H1 (cell line): ENCODE results near the gene B4GALNT1. TPM values are rescaled to one million over a fixed set of nuclear protein-coding genes. Genes with fewer than 3 reads are reported as not detected.

Source experiments
- CTCF ChIA-PET: fragments of 300-600 bp; sonication (Branson Sonifier 250); formaldehyde crosslinking; loops from one replicate; lab custom pipeline; 2021; ENCODE audit not compliant: partially characterized antibody; lab: Charles Lee
- POLR2A ChIA-PET: fragments of 300-600 bp; sonication (Branson Sonifier 250); formaldehyde crosslinking; loops from one replicate; lab custom pipeline; 2021; ENCODE audit warnings: inconsistent platforms; ENCODE audit not compliant: partially characterized antibody; lab: Charles Lee
- DNase-seq, 2 experiments: peaks; one replicate each; pipeline versions ENCODE4 v3.0.0 to v3.0.0-alpha.2; 2010 to 2022; ENCODE audit warnings: low spot score in 2 of 2, low read depth in 1 of 2, mixed read lengths in 1 of 2
- FAIRE-seq: peaks from 2 replicates; lab custom pipeline; 2011; peaks lifted over from hg19 to GRCh38; lab: Jason Lieb, UNC
- H2AFZ ChIP-seq: 2 replicates; pipeline ENCODE4 v1.8.1; 2012; ENCODE audit warnings: low read length, inconsistent platforms
- H2AK5ac ChIP-seq: 2 replicates; pipeline ENCODE4 v1.6.1; 2013; ENCODE audit warnings: low read depth, low read length
- H2BK120ac ChIP-seq: replicated peaks from 2 replicates; pipeline ENCODE3; 2013; ENCODE audit warnings: low read depth, low read length, inconsistent platforms
- H2BK12ac ChIP-seq: 2 replicates; pipeline ENCODE4 v1.6.1; 2013; ENCODE audit warnings: low read depth, low read length
- H2BK15ac ChIP-seq: 2 replicates; pipeline ENCODE4 v1.6.1; 2013; ENCODE audit warnings: low read length
- H2BK20ac ChIP-seq: 2 replicates; pipeline ENCODE4 v1.6.1; 2013; ENCODE audit warnings: low read length
- H2BK5ac ChIP-seq: 2 replicates; pipeline ENCODE4 v1.6.1; 2013; ENCODE audit warnings: low read depth, low read length
- H3K14ac ChIP-seq: 2 replicates; pipeline ENCODE4 v1.6.1; 2013; ENCODE audit warnings: inconsistent platforms; ENCODE audit not compliant: insufficient read length
- H3K18ac ChIP-seq: 2 replicates; pipeline ENCODE4 v1.6.1; 2013; ENCODE audit warnings: low read length; ENCODE audit errors: extremely low read depth
- H3K23ac ChIP-seq: 2 replicates; pipeline ENCODE4 v1.6.1; 2013; ENCODE audit warnings: inconsistent platforms; ENCODE audit not compliant: insufficient read length
- H3K23me2 ChIP-seq: 2 replicates; pipeline ENCODE4 v1.6.1; 2013; ENCODE audit warnings: low read depth, low read length
- H3K27ac ChIP-seq: 2 replicates; pipeline ENCODE4 v1.6.1; 2011; ENCODE audit warnings: low read depth, low read length, inconsistent platforms
- H3K27me3 ChIP-seq, 4 experiments: replicated peaks in 1 of 4; 1 replicate in 1 of 4; 2 replicates in 3 of 4; pipeline versions ENCODE4 v1.6.1 to v1.8.1; 2011 to 2013; ENCODE audit warnings: low read length in 3 of 4, mild to moderate bottlenecking in 3 of 4, inconsistent platforms in 2 of 4, mixed read lengths in 2 of 4, moderate library complexity in 1 of 4; ENCODE audit not compliant: control insufficient read depth in 3 of 4, insufficient read depth in 3 of 4; ENCODE audit errors: extremely low read depth in 1 of 4
- H3K36me3 ChIP-seq, 4 experiments: 2 replicates each; pipeline versions ENCODE4 v1.6.1 to v1.8.1; 2011 to 2013; ENCODE audit warnings: mild to moderate bottlenecking in 4 of 4, low read length in 3 of 4, moderate library complexity in 2 of 4, control low read depth in 1 of 4, inconsistent platforms in 1 of 4; ENCODE audit not compliant: insufficient read depth in 4 of 4, control insufficient read depth in 2 of 4
- H3K4ac ChIP-seq: replicated peaks from 2 replicates; pipeline ENCODE3; 2013; ENCODE audit warnings: low read length, low read depth, mixed read lengths, inconsistent platforms; ENCODE audit not compliant: insufficient read length
- H3K4me1 ChIP-seq, 4 experiments: replicated peaks in 1 of 4; 1 replicate in 1 of 4; 2 replicates in 3 of 4; pipeline versions ENCODE4 v1.6.1 to v1.8.1; 2011 to 2013; ENCODE audit warnings: low read length in 3 of 4, inconsistent platforms in 2 of 4, mixed read lengths in 1 of 4; ENCODE audit not compliant: insufficient read depth in 4 of 4, control insufficient read depth in 3 of 4
- H3K4me2 ChIP-seq, 2 experiments: 2 replicates each; pipeline versions ENCODE4 v1.6.1 to v1.8.1; 2011 to 2013; ENCODE audit warnings: low read depth in 2 of 2, low read length in 2 of 2, control low read depth in 1 of 2, inconsistent platforms in 1 of 2, mild to moderate bottlenecking in 1 of 2; ENCODE audit not compliant: insufficient read depth in 1 of 2
- H3K4me3 ChIP-seq, 4 experiments: fragments of 200-600, 300-600 bp in 1 of 4; sonication (generic), shearing (Covaris generic), sonication (Bioruptor Twin) in 1 of 4; 2 replicates each; pipeline versions ENCODE4 v1.5.1 to v1.8.1; 2011 to 2016; ENCODE audit warnings: low read length in 4 of 4, low read depth in 3 of 4, control low read depth in 2 of 4, inconsistent platforms in 2 of 4, mild to moderate bottlenecking in 2 of 4, mixed read lengths in 1 of 4, moderate library complexity in 1 of 4; ENCODE audit not compliant: insufficient read depth in 2 of 4; ENCODE audit errors: extremely low read depth in 1 of 4
- H3K56ac ChIP-seq: replicated peaks from 2 replicates; pipeline ENCODE3; 2013; ENCODE audit warnings: low read depth, mild to moderate bottlenecking, mixed read lengths, low read length, inconsistent platforms; ENCODE audit not compliant: insufficient read length
- H3K79me1 ChIP-seq: 2 replicates; pipeline ENCODE4 v1.6.1; 2013; ENCODE audit warnings: low read depth, low read length, control low read depth
- H3K79me2 ChIP-seq, 2 experiments: 2 replicates each; pipeline versions ENCODE4 v1.6.1 to v1.8.1; 2012 to 2013; ENCODE audit warnings: low read length in 2 of 2, mild to moderate bottlenecking in 2 of 2, inconsistent platforms in 1 of 2; ENCODE audit not compliant: insufficient read depth in 2 of 2, control insufficient read depth in 1 of 2
- H3K9ac ChIP-seq, 4 experiments: replicated peaks in 1 of 4; 1 replicate in 1 of 4; 2 replicates in 3 of 4; pipeline versions ENCODE4 v1.6.1 to v1.8.1; 2011 to 2013; ENCODE audit warnings: low read depth in 3 of 4, low read length in 3 of 4, control low read depth in 2 of 4, mild to moderate bottlenecking in 2 of 4, moderate library complexity in 2 of 4, inconsistent platforms in 1 of 4; ENCODE audit errors: extremely low read depth in 1 of 4
- H3K9me3 ChIP-seq, 2 experiments: 2 replicates each; pipeline versions ENCODE4 v1.6.1 to v1.8.1; 2012 to 2013; ENCODE audit warnings: mild to moderate bottlenecking in 2 of 2, moderate library complexity in 2 of 2, control low read depth in 1 of 2, inconsistent platforms in 1 of 2, low read depth in 1 of 2, low read length in 1 of 2, mixed read lengths in 1 of 2; ENCODE audit not compliant: insufficient read depth in 2 of 2
- H4K20me1 ChIP-seq, 2 experiments: replicated peaks in 1 of 2; 2 replicates each; pipeline versions ENCODE3 to v1.8.1; 2011 to 2013; ENCODE audit warnings: inconsistent platforms in 2 of 2, low read length in 2 of 2, mild to moderate bottlenecking in 1 of 2; ENCODE audit not compliant: insufficient read depth in 2 of 2, control insufficient read depth in 1 of 2
- H4K5ac ChIP-seq: 2 replicates; pipeline ENCODE4 v1.6.1; 2013; ENCODE audit warnings: low read length, low read depth, mixed read lengths, inconsistent platforms; ENCODE audit not compliant: insufficient read length
- H4K8ac ChIP-seq: 2 replicates; pipeline ENCODE4 v1.8.0; 2013; ENCODE audit warnings: mild to moderate bottlenecking, moderate library complexity, low read length, inconsistent platforms; ENCODE audit not compliant: insufficient read depth; ENCODE audit errors: extremely low read depth
- H4K91ac ChIP-seq: replicated peaks from 2 replicates; pipeline ENCODE3; 2013; ENCODE audit warnings: low read length, mixed read lengths, inconsistent platforms; ENCODE audit not compliant: insufficient read length
- HDAC6 ChIP-seq: IDR thresholded peaks from one replicate; pipeline ENCODE4 v1.7.1; 2012; ENCODE audit warnings: low read depth, mild to moderate bottlenecking, inconsistent platforms, low read length, moderate library complexity
- MAFK ChIP-seq: IDR thresholded peaks from 2 replicates; pipeline ENCODE4 v1.6.1; 2012; ENCODE audit warnings: low read depth, mild to moderate bottlenecking, improper control_type of control experiment, low read length
- SIRT6 ChIP-seq: IDR thresholded peaks from one replicate; pipeline ENCODE4 v1.7.1; 2012; ENCODE audit warnings: low read length, inconsistent platforms
- WGBS, 2 experiments: shearing (Covaris generic) in 1 of 2; methylation state at CpG; one replicate each; pipeline versions ENCODE4 v1.1.6 to v1.1.7; 2013 to 2015; ENCODE audit warnings: low lambda C conversion rate in 2 of 2, mixed read lengths in 2 of 2, inconsistent platforms in 1 of 2, low coverage in 1 of 2, missing lambda C conversion rate in 1 of 2; ENCODE audit not compliant: insufficient replicate concordance in 2 of 2, insufficient coverage in 1 of 2, insufficient read length in 1 of 2; ENCODE audit errors: extremely low coverage in 1 of 2, missing lambda C conversion rate in 1 of 2; 5-methylcytosine and 5-hydroxymethylcytosine counted together
- polyA plus RNA-seq, 7 experiments: library from polyadenylated mRNA; depleted of rRNA in 3 of 7; stranded (reverse) in 5 of 7; unstranded in 2 of 7; fragments of >200 nt in 5 of 7; fragments of 200-250 nt in 2 of 7; gene quantifications; 1 replicate in 5 of 7; 2 replicates in 1 of 7; 4 replicates in 1 of 7; pipeline versions ENCODE4 v1.2.1 to v1.2.3, GENCODE V29; 2011 to 2013; ENCODE audit warnings: missing spikeins in 2 of 7, mixed read lengths in 2 of 7
- total RNA-seq: library from RNA; stranded (reverse); fragmentation: NEBNext Ultra II Directional; extraction: Animal tissue kit (Norgen Biotek cat#: 25700); gene quantifications from 2 replicates; pipeline ENCODE4 v1.2.1, GENCODE V29; 2021

B4GALNT1 gene
- total and polyA plus RNA-seq, 2 of the 8 experiments (the other 6 are each of a cell fraction or from before 2014, with no cell fraction given) = 1.5 to 2.3 TPM

- FAIRE-seq (no peak), DNase-seq (no peak)
- POLR2A ChIA-PET = interaction anchor here (0.6 to 2.5 kb wide), 14 partner anchors 8 to 163 kb away, joined by 3 to 7 read pairs (median 3); partner anchors contain the start of genes DDIT3, DTX3, EEF1AKMT3 and METTL1
- Histone ChIP-seq H3K79me2 (no peaks in the 10 kb centered on the region), H2BK120ac (no peak overlapping the region), H3K23ac (no peak overlapping the region), H3K36me3 (peaks cover 0 to under 1% (median 0%) of the 10 kb centered on the region in 4 experiments; a peak in 1 of 8 replicates), H3K27me3 (peaks cover 15 to 81% (median 69%) of the 10 kb centered on the region in 4 experiments), H3K9me3 (no peaks in the 10 kb centered on the region), H4K5ac (no peak overlapping the region), H2BK12ac (peak overlapping the region; percentile 75; the same call in 1 of the 2 replicates), H3K79me1 (no peaks in the 10 kb centered on the region), H3K4me3 (peak overlapping the region in 1 of 4 experiments; percentile 27; a peak in 1 of 8 replicates), H2BK15ac (no peak overlapping the region; the same call in 1 of the 2 replicates), H3K18ac (no peak overlapping the region), H3K9ac (no peak overlapping the region), H4K91ac (no peak overlapping the region), H2BK5ac (no peak overlapping the region), H3K4me2 (0 out of 4 replicates have a peak overlapping the region, but pooled peaks have one; percentile 14 to 30), H2AFZ (no peak overlapping the region), H3K4me1 (peaks cover 7 to 17% (median 10%) of the 10 kb centered on the region in 4 experiments), H3K27ac (no peak overlapping the region), H3K56ac (no peak overlapping the region), H4K8ac (no peak overlapping the region), H3K23me2 (peaks cover 19% of the 10 kb centered on the region; the same call in 1 of the 2 replicates), H2AK5ac (no peak overlapping the region), H2BK20ac (no peak overlapping the region), H3K4ac (no peak overlapping the region), H3K14ac (no peak overlapping the region), H4K20me1 (peaks cover 0 to 6% of the 10 kb centered on the region in 2 experiments)
- 85% methylated on average over 10 of the region's 10 CpGs; no CpG with 5 or more reads in 1 of the 2 experiments for WGBS, 2 experiments
- CTCF ChIA-PET = interaction anchor here (0.6 to 12.5 kb wide), 11 partner anchors 7 to 123 kb away, joined by 3 to 124 read pairs (median 8); partner anchors contain the start of genes B4GALNT1 and OS9
- TF ChIP-seq MAFK = no peak
- no peak for TF ChIP-seq SIRT6
- TF ChIP-seq HDAC6 = no peak
Measured at GRCh38 chr12:57613427-57614109, 19.4 kb downstream of the B4GALNT1 start.
